GM23338 (cell line): ENCODE results near the gene EXD3. TPM values are rescaled to one million over a fixed set of nuclear protein-coding genes. Genes with fewer than 3 reads are reported as not detected.

Experiments used
- ATAC-seq: fragments of 200-7000 bp; cut with Tn5 transposase; 3 replicates; pipeline ENCODE4 v1.9.1; 2020
- DNase-seq: peaks from one replicate; pipeline ENCODE4 v3.0.0-alpha.2; 2015; ENCODE audit warnings: low spot score
- H2AFZ ChIP-seq: fragments of 200-600 bp; sonication (generic); 2 replicates; pipeline ENCODE4 v1.8.0; 2016; ENCODE audit warnings: antibody characterized with exemption, mild to moderate bottlenecking, moderate library complexity
- H3F3A ChIP-seq: fragments of 200-600 bp; sonication (generic); replicated peaks from 2 replicates; pipeline ENCODE4 v1.8.0; 2017; ENCODE audit warnings: antibody characterized with exemption, mixed run types, low read depth
- H3K27ac ChIP-seq: fragments of 200-600 bp; sonication (generic); 2 replicates; pipeline ENCODE4 v1.6.1; 2016; ENCODE audit warnings: low read depth
- H3K27me3 ChIP-seq: fragments of 200-600 bp; sonication (generic); 2 replicates; pipeline ENCODE4 v1.8.0; 2016; ENCODE audit warnings: mild to moderate bottlenecking, mixed run types, moderate library complexity; ENCODE audit not compliant: insufficient read depth
- H3K36me3 ChIP-seq: fragments of 200-600 bp; sonication (generic); 2 replicates; pipeline ENCODE4 v1.8.0; 2016; ENCODE audit warnings: mild to moderate bottlenecking; ENCODE audit not compliant: insufficient read depth
- H3K4me1 ChIP-seq: fragments of 200-600 bp; sonication (generic); 2 replicates; pipeline ENCODE4 v1.8.0; 2016; ENCODE audit warnings: mild to moderate bottlenecking, moderate library complexity; ENCODE audit not compliant: insufficient read depth
- H3K4me2 ChIP-seq: fragments of 200-600 bp; sonication (generic); 2 replicates; pipeline ENCODE4 v1.7.1; 2017; ENCODE audit warnings: mixed run types
- H3K4me3 ChIP-seq: fragments of 200-600 bp; sonication (generic); 2 replicates; pipeline ENCODE4 v1.6.1; 2016; ENCODE audit warnings: mixed run types
- H3K79me2 ChIP-seq: fragments of 200-600 bp; sonication (generic); replicated peaks from 2 replicates; pipeline ENCODE4 v1.8.0; 2017; ENCODE audit warnings: mild to moderate bottlenecking; ENCODE audit not compliant: insufficient read depth
- H3K9me2 ChIP-seq: fragments of 200-600 bp; sonication (generic); 2 replicates; pipeline ENCODE4 v1.8.0; 2017; ENCODE audit not compliant: insufficient read depth
- H4K20me1 ChIP-seq: fragments of 200-600 bp; sonication (generic); replicated peaks from 2 replicates; pipeline ENCODE4 v1.8.0; 2017; ENCODE audit warnings: mild to moderate bottlenecking; ENCODE audit not compliant: insufficient read depth
- H3K27ac Mint-ChIP-seq: 2 replicates; pipeline ENCODE4 v1.8.0; 2020; ENCODE audit warnings: inconsistent platforms, mild to moderate bottlenecking, moderate library complexity, mixed read lengths
- H3K27me3 Mint-ChIP-seq: 3 replicates; pipeline ENCODE4 v1.8.0; 2022; ENCODE audit warnings: low read depth, mild to moderate bottlenecking, moderate library complexity, mixed read lengths, inconsistent platforms; ENCODE audit not compliant: insufficient read depth, poor library complexity
- H3K36me3 Mint-ChIP-seq: 3 replicates; pipeline ENCODE4 v1.8.0; 2021; ENCODE audit warnings: low read depth, mild to moderate bottlenecking, inconsistent platforms, moderate library complexity, mixed read lengths
- H3K4me1 Mint-ChIP-seq: 3 replicates; pipeline ENCODE4 v1.8.0; 2020; ENCODE audit warnings: mild to moderate bottlenecking, inconsistent platforms, mixed read lengths
- H3K4me3 Mint-ChIP-seq: 3 replicates; pipeline ENCODE4 v1.8.0; 2021; ENCODE audit warnings: moderate library complexity, mild to moderate bottlenecking, inconsistent platforms, mixed read lengths
- H3K9me3 Mint-ChIP-seq: 3 replicates; pipeline ENCODE4 v1.8.0; 2020; ENCODE audit warnings: moderate library complexity, mild to moderate bottlenecking, inconsistent platforms, mixed read lengths
- CREB1 ChIP-seq: fragments of 250-450 bp; sonication (Bioruptor Pico); IDR thresholded peaks from 2 replicates; pipeline ENCODE4 v1.5.0; 2020; ENCODE audit warnings: low read depth, mild to moderate bottlenecking, moderate library complexity
- EZH2 ChIP-seq: fragments of 200-600 bp; sonication (generic); IDR thresholded peaks from one replicate; pipeline ENCODE4 v1.8.0; 2017; ENCODE audit warnings: antibody characterized with exemption, mild to moderate bottlenecking, low read depth; ENCODE audit not compliant: unreplicated experiment
- EZH2phosphoT487 ChIP-seq: fragments of 200-600 bp; sonication (generic); IDR thresholded peaks from one replicate; pipeline ENCODE4 v1.8.1; 2018; ENCODE audit warnings: antibody characterized with exemption; ENCODE audit not compliant: unreplicated experiment
- JUNB ChIP-seq: IDR thresholded peaks from one replicate; pipeline ENCODE4 v1.6.1; 2016; ENCODE audit warnings: antibody characterized with exemption; ENCODE audit not compliant: unreplicated experiment
- NANOG ChIP-seq: IDR thresholded peaks from 2 replicates; pipeline ENCODE4 v1.6.1; 2016; ENCODE audit warnings: antibody characterized with exemption, borderline replicate concordance
- POLR2AphosphoS5 ChIP-seq: IDR thresholded peaks from 2 replicates; pipeline ENCODE4 v1.6.1; 2016; ENCODE audit warnings: antibody characterized with exemption, low read depth
- STAT1 ChIP-seq: IDR thresholded peaks from one replicate; pipeline ENCODE4 v1.6.1; 2016; ENCODE audit warnings: antibody characterized with exemption; ENCODE audit not compliant: unreplicated experiment
- ZNF114 ChIP-seq: fragments of 250-450 bp; sonication (Bioruptor Pico); IDR thresholded peaks from 2 replicates; pipeline ENCODE4 v1.5.0; 2020; ENCODE audit warnings: mild to moderate bottlenecking, moderate library complexity
- ZNF331 ChIP-seq: fragments of 250-450 bp; sonication (Bioruptor Pico); IDR thresholded peaks from 2 replicates; pipeline ENCODE4 v1.5.0; 2020; ENCODE audit warnings: low read depth, mild to moderate bottlenecking, moderate library complexity
- polyA plus RNA-seq: library from polyadenylated mRNA; unstranded; fragments of >200 nt; fragmentation: Nextera tagmentation; extraction: Ambion mirVana; gene quantifications from 2 replicates; pipeline ENCODE4 v1.2.1, GENCODE V29; 2016
- total RNA-seq: library from RNA; depleted of rRNA; stranded (reverse); fragments of >200 nt; shearing (Covaris generic); gene quantifications from 2 replicates; pipeline ENCODE4 v1.2.3, GENCODE V29; 2014
- TF ChIP-seq, protein P1 (sequence below): IDR thresholded peaks from one replicate; pipeline ENCODE4 v1.6.1; 2018; ENCODE audit warnings: antibody characterized with exemption; ENCODE audit not compliant: unreplicated experiment
- TF ChIP-seq, protein P2 (sequence below): IDR thresholded peaks from 2 replicates; pipeline ENCODE4 v1.6.1; 2016; ENCODE audit warnings: antibody characterized with exemption
- TF ChIP-seq, protein P3 (sequence below): fragments of 250-450 bp; sonication (Bioruptor Pico); IDR thresholded peaks from 2 replicates; pipeline ENCODE4 v1.5.0; 2020; ENCODE audit warnings: mild to moderate bottlenecking, moderate library complexity

Gene EXD3
- total and polyA plus RNA-seq, 2 experiments from 2014 or later = 3.6 to 9.7 TPM

DNA sequence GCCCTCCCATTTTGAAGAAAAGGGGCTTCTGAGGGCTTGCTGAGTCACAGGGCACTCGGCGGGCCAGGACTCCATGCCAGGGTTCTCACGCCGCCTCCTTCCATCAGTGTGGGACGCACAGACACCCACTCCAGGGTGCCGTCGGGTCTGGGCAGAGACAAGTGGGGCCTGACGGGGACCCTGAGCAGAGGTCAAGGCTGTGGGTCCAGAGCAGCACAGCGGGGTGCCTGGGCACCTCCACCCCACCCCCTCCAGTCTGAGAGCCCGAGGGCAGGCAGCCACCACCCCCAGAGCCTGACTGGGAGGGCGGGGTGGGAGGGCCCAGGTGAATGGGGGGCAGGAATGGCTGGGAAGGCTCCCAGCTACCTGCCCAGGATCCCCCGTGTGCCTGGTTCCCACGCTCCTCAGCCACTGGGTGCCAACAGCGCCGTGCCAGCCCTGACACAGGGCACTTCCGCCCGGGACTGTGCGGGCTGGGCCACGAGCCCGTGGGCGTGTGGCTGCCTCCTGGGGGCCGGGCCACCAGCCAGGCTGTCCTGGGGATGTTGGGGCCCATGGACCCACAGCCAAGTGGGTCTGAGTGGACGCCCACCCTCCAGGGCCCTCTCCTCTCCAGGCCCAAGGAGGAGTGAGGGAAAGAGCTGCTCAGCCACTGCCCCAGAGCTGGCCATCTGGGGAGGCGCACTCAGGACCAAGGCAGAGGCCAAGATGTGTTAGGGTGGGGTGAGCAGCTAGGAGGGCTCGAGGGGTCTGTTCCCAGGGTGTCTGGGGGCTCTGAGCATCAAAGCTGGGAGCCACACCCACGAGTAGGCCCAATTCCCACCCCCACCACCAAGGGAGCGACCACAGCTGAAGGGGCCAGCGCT is 110.7 kb downstream of the EXD3 start (continued):
- TF ChIP-seq, protein P1, sequence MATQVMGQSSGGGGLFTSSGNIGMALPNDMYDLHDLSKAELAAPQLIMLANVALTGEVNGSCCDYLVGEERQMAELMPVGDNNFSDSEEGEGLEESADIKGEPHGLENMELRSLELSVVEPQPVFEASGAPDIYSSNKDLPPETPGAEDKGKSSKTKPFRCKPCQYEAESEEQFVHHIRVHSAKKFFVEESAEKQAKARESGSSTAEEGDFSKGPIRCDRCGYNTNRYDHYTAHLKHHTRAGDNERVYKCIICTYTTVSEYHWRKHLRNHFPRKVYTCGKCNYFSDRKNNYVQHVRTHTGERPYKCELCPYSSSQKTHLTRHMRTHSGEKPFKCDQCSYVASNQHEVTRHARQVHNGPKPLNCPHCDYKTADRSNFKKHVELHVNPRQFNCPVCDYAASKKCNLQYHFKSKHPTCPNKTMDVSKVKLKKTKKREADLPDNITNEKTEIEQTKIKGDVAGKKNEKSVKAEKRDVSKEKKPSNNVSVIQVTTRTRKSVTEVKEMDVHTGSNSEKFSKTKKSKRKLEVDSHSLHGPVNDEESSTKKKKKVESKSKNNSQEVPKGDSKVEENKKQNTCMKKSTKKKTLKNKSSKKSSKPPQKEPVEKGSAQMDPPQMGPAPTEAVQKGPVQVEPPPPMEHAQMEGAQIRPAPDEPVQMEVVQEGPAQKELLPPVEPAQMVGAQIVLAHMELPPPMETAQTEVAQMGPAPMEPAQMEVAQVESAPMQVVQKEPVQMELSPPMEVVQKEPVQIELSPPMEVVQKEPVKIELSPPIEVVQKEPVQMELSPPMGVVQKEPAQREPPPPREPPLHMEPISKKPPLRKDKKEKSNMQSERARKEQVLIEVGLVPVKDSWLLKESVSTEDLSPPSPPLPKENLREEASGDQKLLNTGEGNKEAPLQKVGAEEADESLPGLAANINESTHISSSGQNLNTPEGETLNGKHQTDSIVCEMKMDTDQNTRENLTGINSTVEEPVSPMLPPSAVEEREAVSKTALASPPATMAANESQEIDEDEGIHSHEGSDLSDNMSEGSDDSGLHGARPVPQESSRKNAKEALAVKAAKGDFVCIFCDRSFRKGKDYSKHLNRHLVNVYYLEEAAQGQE = no peak
- no peak for TF ChIP-seq STAT1
- TF ChIP-seq, protein P2, sequence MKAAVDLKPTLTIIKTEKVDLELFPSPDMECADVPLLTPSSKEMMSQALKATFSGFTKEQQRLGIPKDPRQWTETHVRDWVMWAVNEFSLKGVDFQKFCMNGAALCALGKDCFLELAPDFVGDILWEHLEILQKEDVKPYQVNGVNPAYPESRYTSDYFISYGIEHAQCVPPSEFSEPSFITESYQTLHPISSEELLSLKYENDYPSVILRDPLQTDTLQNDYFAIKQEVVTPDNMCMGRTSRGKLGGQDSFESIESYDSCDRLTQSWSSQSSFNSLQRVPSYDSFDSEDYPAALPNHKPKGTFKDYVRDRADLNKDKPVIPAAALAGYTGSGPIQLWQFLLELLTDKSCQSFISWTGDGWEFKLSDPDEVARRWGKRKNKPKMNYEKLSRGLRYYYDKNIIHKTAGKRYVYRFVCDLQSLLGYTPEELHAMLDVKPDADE = no peak
- no peak for TF ChIP-seq ZNF331
- TF ChIP-seq NANOG = no peak

GRCh38 chr9:137311171-137311985 is 111.6 kb downstream of the EXD3 start:
- H3K4me2 ChIP-seq = no peak overlapping the region
- H3K27ac Mint-ChIP-seq = no peak overlapping the region
- no peak for ATAC-seq
- H3K27me3 ChIP-seq = no peaks in the 10 kb centered on the region
- H2AFZ ChIP-seq = no peak overlapping the region
- no peaks in the 10 kb centered on the region for H3K9me2 ChIP-seq
- no peak overlapping the region for H3K4me3 Mint-ChIP-seq
- peaks cover 7% of the 10 kb centered on the region for H3K27me3 Mint-ChIP-seq
- H3K36me3 Mint-ChIP-seq = no peaks in the 10 kb centered on the region
- peaks cover 8% of the 10 kb centered on the region; the same call in 1 of the 2 replicates for H3K4me1 ChIP-seq
- no peaks in the 10 kb centered on the region for H4K20me1 ChIP-seq
- H3F3A ChIP-seq = no peaks in the 10 kb centered on the region
- DNase-seq = no peak
- H3K36me3 ChIP-seq = no peaks in the 10 kb centered on the region
- no peaks in the 10 kb centered on the region for H3K79me2 ChIP-seq
- no peak overlapping the region for H3K27ac ChIP-seq
- peaks cover 11% of the 10 kb centered on the region for H3K4me1 Mint-ChIP-seq
- H3K9me3 Mint-ChIP-seq = no peaks in the 10 kb centered on the region
- no peak overlapping the region for H3K4me3 ChIP-seq
- TF ChIP-seq CREB1 (CRISPR knock-in tag) = no peak
- TF ChIP-seq ZNF114 (CRISPR knock-in tag) = no peak
- TF ChIP-seq EZH2phosphoT487 = no peak
- TF ChIP-seq, protein P3, sequence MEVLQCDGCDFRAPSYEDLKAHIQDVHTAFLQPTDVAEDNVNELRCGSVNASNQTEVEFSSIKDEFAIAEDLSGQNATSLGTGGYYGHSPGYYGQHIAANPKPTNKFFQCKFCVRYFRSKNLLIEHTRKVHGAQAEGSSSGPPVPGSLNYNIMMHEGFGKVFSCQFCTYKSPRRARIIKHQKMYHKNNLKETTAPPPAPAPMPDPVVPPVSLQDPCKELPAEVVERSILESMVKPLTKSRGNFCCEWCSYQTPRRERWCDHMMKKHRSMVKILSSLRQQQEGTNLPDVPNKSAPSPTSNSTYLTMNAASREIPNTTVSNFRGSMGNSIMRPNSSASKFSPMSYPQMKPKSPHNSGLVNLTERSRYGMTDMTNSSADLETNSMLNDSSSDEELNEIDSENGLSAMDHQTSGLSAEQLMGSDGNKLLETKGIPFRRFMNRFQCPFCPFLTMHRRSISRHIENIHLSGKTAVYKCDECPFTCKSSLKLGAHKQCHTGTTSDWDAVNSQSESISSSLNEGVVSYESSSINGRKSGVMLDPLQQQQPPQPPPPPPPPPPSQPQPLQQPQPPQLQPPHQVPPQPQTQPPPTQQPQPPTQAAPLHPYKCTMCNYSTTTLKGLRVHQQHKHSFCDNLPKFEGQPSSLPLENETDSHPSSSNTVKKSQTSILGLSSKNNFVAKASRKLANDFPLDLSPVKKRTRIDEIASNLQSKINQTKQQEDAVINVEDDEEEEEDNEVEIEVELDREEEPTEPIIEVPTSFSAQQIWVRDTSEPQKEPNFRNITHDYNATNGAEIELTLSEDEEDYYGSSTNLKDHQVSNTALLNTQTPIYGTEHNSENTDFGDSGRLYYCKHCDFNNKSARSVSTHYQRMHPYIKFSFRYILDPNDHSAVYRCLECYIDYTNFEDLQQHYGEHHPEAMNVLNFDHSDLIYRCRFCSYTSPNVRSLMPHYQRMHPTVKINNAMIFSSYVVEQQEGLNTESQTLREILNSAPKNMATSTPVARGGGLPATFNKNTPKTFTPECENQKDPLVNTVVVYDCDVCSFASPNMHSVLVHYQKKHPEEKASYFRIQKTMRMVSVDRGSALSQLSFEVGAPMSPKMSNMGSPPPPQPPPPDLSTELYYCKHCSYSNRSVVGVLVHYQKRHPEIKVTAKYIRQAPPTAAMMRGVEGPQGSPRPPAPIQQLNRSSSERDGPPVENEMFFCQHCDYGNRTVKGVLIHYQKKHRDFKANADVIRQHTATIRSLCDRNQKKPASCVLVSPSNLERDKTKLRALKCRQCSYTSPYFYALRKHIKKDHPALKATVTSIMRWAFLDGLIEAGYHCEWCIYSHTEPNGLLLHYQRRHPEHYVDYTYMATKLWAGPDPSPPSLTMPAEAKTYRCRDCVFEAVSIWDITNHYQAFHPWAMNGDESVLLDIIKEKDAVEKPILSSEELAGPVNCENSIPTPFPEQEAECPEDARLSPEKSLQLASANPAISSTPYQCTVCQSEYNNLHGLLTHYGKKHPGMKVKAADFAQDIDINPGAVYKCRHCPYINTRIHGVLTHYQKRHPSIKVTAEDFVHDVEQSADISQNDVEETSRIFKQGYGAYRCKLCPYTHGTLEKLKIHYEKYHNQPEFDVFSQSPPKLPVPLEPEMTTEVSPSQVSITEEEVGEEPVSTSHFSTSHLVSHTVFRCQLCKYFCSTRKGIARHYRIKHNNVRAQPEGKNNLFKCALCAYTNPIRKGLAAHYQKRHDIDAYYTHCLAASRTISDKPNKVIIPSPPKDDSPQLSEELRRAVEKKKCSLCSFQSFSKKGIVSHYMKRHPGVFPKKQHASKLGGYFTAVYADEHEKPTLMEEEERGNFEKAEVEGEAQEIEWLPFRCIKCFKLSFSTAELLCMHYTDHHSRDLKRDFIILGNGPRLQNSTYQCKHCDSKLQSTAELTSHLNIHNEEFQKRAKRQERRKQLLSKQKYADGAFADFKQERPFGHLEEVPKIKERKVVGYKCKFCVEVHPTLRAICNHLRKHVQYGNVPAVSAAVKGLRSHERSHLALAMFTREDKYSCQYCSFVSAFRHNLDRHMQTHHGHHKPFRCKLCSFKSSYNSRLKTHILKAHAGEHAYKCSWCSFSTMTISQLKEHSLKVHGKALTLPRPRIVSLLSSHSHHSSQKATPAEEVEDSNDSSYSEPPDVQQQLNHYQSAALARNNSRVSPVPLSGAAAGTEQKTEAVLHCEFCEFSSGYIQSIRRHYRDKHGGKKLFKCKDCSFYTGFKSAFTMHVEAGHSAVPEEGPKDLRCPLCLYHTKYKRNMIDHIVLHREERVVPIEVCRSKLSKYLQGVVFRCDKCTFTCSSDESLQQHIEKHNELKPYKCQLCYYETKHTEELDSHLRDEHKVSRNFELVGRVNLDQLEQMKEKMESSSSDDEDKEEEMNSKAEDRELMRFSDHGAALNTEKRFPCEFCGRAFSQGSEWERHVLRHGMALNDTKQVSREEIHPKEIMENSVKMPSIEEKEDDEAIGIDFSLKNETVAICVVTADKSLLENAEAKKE = no peak
- no peak for TF ChIP-seq EZH2
- TF ChIP-seq JUNB = no peak
- TF ChIP-seq ZNF331 = no peak
- no peak for TF ChIP-seq POLR2AphosphoS5
